22Rv1 (cell line): ENCODE data around the gene PHLDB2.

ENCODE experiments used
- CTCF ChIP-seq: fragments of 450-650 bp; IDR thresholded peaks from 2 replicates; pipeline ENCODE4 v1.5.1; 2017; ENCODE audit warnings: mild to moderate bottlenecking
- ZFX ChIP-seq: fragments of 450-650 bp; IDR thresholded peaks from 2 replicates; pipeline ENCODE4 v1.6.1; 2017; ENCODE audit warnings: antibody characterized with exemption, borderline replicate concordance

GRCh38 chr3:111984636-111985298 lies 125.7 kb downstream of the PHLDB2 start:
- TF ChIP-seq CTCF (no peak), ZFX (no peak)
